22Rv1 (cell line): ENCODE results near the gene ACAP2.

ENCODE experiments used
- H3K27ac ChIP-seq: fragments of 450-650 bp; 2 replicates; pipeline ENCODE4 v1.5.1; 2017
- ZFX ChIP-seq: fragments of 450-650 bp; IDR thresholded peaks from 2 replicates; pipeline ENCODE4 v1.6.1; 2017; ENCODE audit warnings: antibody characterized with exemption, borderline replicate concordance
- TF ChIP-seq, protein P1 (sequence below): fragments of 450-650 bp; IDR thresholded peaks from 2 replicates; pipeline ENCODE4 v1.5.1; 2017; ENCODE audit warnings: mild to moderate bottlenecking

Gene ACAP2

DNA sequence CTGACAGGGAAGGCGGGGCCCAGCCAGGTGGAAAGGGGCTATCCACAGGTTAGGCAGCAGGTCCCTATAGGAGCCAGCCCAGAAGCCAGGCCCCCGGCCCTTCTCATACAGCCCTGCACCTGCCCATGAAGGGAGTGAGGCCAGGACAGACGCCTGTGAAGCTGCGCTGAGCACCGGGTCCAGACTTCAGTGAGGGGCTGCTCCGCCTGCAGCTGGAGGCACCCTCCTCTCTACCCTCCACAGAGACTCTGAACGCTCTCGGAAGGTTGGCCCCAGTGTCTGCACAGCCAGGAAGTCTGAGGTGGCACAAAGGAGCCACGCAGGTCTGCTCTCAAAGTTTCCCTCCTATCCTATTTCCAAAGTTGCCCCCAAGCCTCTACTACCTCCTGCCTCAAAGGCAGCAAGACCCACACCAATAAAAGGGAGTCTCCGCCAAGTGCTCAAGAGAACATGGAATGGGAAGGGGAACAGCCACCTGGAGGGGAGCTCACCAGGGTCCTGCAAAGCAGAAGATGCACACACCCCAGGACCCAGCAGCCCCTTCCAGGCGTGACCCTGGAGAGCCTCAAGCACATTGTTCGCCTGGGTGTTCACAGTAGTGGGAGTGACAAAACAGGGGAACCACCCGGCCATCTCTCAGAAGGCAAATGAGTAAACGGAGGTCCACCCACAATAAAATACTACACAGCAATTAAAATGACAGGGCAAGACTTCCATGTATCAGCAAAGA lies 191.3 kb downstream of the ACAP2 start:
- H3K27ac ChIP-seq = no peak overlapping the region
- TF ChIP-seq, protein P1, sequence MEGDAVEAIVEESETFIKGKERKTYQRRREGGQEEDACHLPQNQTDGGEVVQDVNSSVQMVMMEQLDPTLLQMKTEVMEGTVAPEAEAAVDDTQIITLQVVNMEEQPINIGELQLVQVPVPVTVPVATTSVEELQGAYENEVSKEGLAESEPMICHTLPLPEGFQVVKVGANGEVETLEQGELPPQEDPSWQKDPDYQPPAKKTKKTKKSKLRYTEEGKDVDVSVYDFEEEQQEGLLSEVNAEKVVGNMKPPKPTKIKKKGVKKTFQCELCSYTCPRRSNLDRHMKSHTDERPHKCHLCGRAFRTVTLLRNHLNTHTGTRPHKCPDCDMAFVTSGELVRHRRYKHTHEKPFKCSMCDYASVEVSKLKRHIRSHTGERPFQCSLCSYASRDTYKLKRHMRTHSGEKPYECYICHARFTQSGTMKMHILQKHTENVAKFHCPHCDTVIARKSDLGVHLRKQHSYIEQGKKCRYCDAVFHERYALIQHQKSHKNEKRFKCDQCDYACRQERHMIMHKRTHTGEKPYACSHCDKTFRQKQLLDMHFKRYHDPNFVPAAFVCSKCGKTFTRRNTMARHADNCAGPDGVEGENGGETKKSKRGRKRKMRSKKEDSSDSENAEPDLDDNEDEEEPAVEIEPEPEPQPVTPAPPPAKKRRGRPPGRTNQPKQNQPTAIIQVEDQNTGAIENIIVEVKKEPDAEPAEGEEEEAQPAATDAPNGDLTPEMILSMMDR = no peak
- no peak for TF ChIP-seq ZFX

DNA sequence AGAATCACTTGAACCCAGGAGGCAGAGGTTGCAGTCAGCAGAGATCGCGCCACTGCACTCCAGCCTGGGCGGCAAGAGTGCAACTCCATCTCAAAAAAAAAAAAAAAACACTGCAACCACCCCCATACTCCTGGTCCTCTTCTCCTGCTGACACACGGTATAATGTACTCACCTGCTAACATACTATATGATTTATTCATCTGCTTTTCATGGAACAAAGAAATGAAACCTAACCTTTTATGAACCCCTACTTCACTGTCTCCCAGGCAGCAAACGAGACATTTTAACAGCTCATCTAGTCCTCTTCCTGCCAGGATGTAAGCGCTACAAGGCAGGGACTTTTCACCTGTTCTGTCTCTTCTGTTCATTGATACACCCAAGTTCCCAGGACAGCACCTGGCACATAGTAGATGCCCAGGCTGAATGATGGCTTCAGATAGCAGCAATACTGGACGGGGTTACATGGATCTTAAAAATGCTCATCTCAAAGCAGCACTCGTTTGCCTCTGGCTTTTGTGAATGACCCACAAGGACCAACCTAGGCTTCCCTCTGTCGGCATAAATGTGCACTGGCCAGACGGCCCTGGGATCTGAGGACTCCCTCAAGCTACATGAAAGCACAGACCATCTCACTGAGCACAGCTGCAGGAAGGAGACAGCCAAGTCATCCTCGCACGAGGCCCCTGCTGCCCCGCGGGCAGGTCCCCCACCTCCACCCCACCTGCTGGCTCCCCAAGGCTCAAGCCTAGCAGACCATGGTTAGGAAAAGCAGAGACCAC lies 192.2 kb downstream of the ACAP2 start:
- TF ChIP-seq, protein P1 = no peak
- no peak for TF ChIP-seq ZFX

DNA sequence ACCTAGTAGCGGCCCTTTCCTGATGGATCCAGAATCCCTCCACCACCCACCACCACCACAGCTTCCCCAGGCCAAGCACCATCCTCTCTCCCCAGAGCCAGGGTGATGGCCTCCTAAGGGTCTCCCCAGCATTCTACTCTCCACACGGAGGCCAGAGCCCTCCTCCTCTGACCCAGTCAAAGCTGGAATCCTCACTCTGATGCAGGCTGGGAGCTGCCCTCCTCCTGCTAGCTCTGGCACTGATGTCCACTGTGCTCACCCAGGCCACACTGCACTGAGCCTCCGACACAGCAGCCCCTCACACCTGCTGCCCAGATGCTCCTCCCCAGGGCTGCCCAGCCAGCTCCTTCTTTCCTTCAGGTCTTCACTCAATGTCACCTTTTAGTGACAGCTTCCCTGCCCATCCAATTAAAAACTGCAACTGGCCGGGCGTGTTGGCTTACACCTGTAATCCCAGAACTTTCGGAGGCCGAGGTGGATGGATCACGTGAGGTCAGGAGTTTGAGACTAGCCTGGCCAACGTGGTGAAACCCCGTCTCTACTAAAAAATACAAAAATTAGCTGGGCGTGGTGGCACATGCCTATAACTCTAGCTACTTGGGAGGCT lies 192.9 kb downstream of the ACAP2 start:
- H3K27ac ChIP-seq = no peak overlapping the region
- no peak for TF ChIP-seq ZFX
- TF ChIP-seq, protein P1 = no peak

More for the DNA sequence above, 192.2 kb downstream of the ACAP2 start:
- H3K27ac ChIP-seq = no peak overlapping the region

DNA sequence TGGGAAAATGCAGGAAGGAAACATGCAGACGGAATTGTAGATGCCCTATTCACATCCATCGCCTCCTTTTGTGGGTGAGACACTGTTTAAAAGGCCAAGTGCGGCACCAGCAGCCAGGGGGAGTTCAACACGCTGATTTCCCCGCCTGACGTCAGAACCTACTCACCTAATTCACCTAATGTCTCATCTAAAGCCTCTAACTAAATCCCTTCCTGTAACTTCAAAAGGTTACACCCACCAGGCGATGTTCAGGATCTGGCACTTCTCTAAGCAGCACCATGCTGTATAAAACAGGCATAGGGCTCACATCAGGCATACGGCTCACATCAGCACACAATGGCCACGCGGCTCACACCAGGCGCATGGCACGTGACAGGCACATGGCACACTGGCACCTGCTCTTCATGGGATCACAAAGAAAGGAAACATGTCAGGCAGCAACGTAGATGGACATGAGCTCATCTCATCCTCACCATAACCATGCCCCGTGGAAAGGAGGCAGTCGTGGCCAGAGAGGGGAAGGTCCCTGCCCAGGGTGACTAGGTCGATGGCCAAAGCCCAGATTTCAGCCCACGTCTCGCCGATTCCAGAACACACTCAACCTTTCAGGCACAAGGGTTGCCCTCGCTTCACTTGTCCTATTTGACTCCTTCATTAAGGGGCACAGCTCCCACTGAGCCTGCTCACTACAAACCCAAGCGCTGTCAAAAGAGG lies 193.6 kb downstream of the ACAP2 start:
- H3K27ac ChIP-seq = no peak overlapping the region
- no peak for TF ChIP-seq ZFX
- TF ChIP-seq, protein P1 = no peak

DNA sequence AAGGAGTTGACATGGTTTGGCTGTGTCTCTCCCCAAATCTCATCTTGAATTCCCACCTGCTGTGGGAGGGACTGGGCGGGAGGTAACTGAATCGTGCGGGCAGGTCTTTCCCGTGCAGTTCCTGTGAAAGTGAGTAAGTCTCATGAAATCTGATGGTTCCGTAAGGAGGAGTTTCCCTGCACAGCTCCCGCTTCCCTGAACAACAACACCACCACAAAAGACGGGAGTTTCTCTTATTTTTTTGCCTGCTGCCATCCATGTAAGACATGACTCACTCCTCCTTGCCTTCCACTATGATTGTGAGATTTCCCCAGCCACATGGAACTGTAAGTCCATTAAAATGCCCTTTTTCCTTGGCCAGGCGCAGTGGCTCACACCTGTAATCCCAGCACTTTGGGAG lies 194.5 kb downstream of the ACAP2 start:
- no peak for TF ChIP-seq ZFX
- TF ChIP-seq, protein P1 = no peak

DNA sequence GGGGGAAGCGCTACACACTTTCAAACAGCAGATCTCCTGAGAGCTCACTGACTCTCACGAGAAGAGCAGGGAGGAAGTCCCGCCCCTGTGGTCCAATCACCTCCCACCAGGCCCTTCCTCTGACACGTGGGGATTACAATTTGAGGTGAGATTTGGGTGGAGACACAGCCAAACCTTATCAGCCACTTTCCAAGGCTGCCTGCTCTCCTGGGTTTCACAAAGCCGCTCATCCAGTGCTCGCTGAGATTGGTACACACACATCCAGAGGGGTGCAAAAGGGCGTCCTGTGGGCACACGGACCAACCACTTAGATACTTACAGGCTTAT lies 195.0 kb downstream of the ACAP2 start:
- TF ChIP-seq, protein P1 = no peak
- no peak for TF ChIP-seq ZFX
- no peak overlapping the region for H3K27ac ChIP-seq

More for the DNA sequence above, 194.5 kb downstream of the ACAP2 start:
- H3K27ac ChIP-seq = no peak overlapping the region
